NT2/D1 (cell line): ENCODE results near the gene SLC6A17.

Source experiments
- DNase-seq: peaks from one replicate; pipeline ENCODE4 v3.0.0-alpha.2; 2011; ENCODE audit warnings: low read depth, low spot score
- H3K27me3 ChIP-seq: 2 replicates; pipeline ENCODE4 v1.6.0; 2011; ENCODE audit warnings: mild to moderate bottlenecking; ENCODE audit not compliant: insufficient read length, insufficient read depth
- H3K36me3 ChIP-seq: 2 replicates; pipeline ENCODE4 v1.6.1; 2011; ENCODE audit warnings: mild to moderate bottlenecking, low read length, mixed read lengths; ENCODE audit not compliant: insufficient read depth, insufficient read length
- H3K4me1 ChIP-seq: 2 replicates; pipeline ENCODE4 v1.5.1; 2011; ENCODE audit not compliant: insufficient read depth, insufficient read length
- H3K4me3 ChIP-seq: 2 replicates; pipeline ENCODE4 v1.5.1; 2011; ENCODE audit warnings: low read depth; ENCODE audit not compliant: insufficient read length
- H3K9ac ChIP-seq: 2 replicates; pipeline ENCODE4 v1.6.0; 2011; ENCODE audit warnings: low read depth; ENCODE audit not compliant: insufficient read length
- H3K9me3 ChIP-seq: 2 replicates; pipeline ENCODE4 v1.5.1; 2011; ENCODE audit warnings: mild to moderate bottlenecking, low read length; ENCODE audit not compliant: insufficient read depth
- SUZ12 ChIP-seq: IDR thresholded peaks from 2 replicates; pipeline ENCODE4 v1.6.1; 2011; ENCODE audit not compliant: insufficient read length, insufficient read depth; ENCODE audit errors: extremely low read depth
- YY1 ChIP-seq: IDR thresholded peaks from 2 replicates; pipeline ENCODE4 v1.6.1; 2011; ENCODE audit not compliant: insufficient read length, insufficient read depth
- ZNF274 ChIP-seq: IDR thresholded peaks from 2 replicates; pipeline ENCODE4 v1.6.1; 2011; ENCODE audit warnings: mild to moderate bottlenecking, low read depth, low read length

SLC6A17 gene

DNA sequence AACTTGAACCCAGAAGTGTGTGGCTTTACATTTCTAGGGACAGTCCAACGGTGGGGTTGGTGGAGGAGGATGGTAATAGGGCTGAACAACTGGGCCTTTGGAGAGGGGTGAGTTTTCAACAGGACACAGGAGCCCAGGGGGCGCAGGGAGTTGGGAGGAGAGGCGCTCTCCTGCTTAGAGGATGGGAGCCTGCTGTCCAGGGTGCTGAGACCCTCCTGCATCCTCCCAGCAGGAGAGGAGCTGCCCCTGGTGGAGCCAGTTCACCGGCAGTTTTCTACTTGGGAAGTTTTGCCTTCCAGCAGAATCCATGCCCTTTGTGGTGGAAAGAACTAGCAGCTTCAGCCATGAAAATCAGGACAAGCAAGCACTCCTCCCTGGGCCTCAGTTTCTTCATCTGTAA lies 68.4 kb downstream of the SLC6A17 start:
- Histone ChIP-seq H3K9ac (no peak overlapping the region), H3K36me3 (peaks cover 46% of the 10 kb centered on the region), H3K4me3 (no peak overlapping the region), H3K4me1 (peaks cover 17% of the 10 kb centered on the region), H3K9me3 (no peaks in the 10 kb centered on the region), H3K27me3 (no peaks in the 10 kb centered on the region)
- DNase-seq: no peak
- TF ChIP-seq YY1 (no peak), ZNF274 (no peak), SUZ12 (no peak)

DNA sequence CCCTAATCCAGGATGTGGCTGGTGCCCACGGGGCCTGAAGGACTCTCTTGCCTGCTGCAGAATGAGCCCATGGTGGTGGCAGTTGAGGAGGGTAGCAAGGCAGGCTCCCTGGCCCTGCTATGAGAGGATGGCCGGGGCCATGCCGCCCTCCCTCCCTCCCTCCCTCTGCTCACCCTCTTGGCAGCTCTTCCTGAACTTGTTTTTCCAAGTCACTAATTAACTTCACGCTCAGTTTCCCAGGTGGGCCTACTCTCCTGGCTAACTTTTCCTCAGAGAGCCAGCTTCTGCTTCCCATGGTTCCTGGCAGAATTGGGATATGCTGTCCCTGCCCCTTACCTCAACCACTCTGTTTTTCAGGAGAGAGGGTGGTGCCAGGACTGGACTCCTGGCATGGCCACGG lies 70.0 kb downstream of the SLC6A17 start:
- Histone ChIP-seq H3K9me3 (no peaks in the 10 kb centered on the region), H3K27me3 (no peaks in the 10 kb centered on the region), H3K4me1 (peaks cover 16% of the 10 kb centered on the region), H3K9ac (no peak overlapping the region), H3K36me3 (peaks cover 57% of the 10 kb centered on the region), H3K4me3 (no peak overlapping the region)
- TF ChIP-seq YY1 (no peak), SUZ12 (no peak), ZNF274 (no peak)
- no peak for DNase-seq

DNA sequence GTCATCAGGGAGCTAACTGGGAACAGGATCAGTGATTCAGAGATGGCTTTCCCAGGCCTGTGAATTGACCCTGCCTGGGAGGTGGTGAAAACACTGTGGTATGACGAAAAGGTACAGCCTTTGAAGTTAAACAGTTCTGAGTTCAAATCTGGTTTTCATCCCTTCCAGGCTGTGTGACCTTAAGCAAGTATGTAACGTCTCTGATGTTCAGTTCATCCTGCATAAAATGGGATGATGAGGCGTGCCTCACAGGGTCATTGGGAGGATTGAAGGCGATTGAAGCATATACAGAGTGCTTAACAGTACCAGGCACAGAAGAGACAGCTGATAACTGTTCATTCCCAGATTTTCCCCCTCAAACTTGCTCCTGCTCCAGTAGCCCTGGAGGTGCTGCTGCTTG lies 70.8 kb downstream of the SLC6A17 start:
- Histone ChIP-seq H3K27me3 (no peaks in the 10 kb centered on the region), H3K36me3 (peaks cover 60% of the 10 kb centered on the region), H3K4me1 (peaks cover 16% of the 10 kb centered on the region), H3K4me3 (no peak overlapping the region), H3K9me3 (no peaks in the 10 kb centered on the region), H3K9ac (no peak overlapping the region)
- DNase-seq: no peak
- TF ChIP-seq ZNF274: no peak
- no peak for TF ChIP-seq YY1
- no peak for TF ChIP-seq SUZ12

DNA sequence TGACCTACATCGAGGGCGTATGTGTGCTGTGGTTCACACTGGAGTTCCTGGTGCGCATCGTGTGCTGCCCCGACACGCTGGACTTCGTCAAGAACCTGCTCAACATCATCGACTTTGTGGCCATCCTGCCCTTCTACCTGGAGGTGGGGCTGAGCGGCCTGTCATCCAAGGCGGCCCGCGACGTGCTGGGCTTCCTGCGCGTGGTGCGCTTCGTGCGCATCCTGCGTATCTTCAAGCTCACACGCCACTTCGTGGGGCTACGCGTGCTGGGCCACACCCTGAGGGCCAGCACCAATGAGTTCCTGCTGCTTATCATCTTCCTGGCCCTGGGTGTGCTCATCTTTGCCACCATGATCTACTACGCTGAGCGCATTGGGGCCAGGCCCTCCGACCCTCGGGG lies 72.8 kb downstream of the SLC6A17 start:
- Histone ChIP-seq H3K4me1 (peaks cover 14% of the 10 kb centered on the region), H3K36me3 (peaks cover 71% of the 10 kb centered on the region), H3K9ac (no peak overlapping the region), H3K27me3 (no peaks in the 10 kb centered on the region), H3K9me3 (no peaks in the 10 kb centered on the region), H3K4me3 (no peak overlapping the region)
- DNase-seq: no peak
- TF ChIP-seq ZNF274 (no peak), YY1 (no peak), SUZ12 (no peak)

DNA sequence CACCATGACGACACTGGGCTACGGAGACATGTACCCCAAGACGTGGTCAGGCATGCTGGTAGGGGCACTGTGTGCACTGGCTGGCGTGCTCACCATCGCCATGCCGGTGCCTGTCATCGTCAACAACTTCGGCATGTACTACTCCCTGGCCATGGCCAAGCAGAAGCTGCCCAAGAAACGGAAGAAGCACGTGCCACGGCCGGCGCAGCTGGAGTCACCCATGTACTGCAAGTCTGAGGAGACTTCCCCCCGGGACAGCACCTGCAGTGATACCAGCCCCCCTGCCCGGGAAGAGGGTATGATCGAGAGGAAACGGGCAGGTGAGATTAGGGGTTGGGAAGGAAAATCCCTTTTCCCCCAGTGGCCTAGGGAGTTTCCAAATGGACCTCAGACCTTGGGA lies 73.3 kb downstream of the SLC6A17 start:
- DNase-seq: no peak
- no peaks in the 10 kb centered on the region for H3K9me3 ChIP-seq
- H3K36me3 ChIP-seq: peaks cover 72% of the 10 kb centered on the region
- H3K27me3 ChIP-seq: no peaks in the 10 kb centered on the region
- H3K4me1 ChIP-seq: peaks cover 18% of the 10 kb centered on the region
- no peak overlapping the region for H3K9ac ChIP-seq
- TF ChIP-seq YY1 (no peak), SUZ12 (no peak), ZNF274 (no peak)
- no peak overlapping the region for H3K4me3 ChIP-seq

DNA sequence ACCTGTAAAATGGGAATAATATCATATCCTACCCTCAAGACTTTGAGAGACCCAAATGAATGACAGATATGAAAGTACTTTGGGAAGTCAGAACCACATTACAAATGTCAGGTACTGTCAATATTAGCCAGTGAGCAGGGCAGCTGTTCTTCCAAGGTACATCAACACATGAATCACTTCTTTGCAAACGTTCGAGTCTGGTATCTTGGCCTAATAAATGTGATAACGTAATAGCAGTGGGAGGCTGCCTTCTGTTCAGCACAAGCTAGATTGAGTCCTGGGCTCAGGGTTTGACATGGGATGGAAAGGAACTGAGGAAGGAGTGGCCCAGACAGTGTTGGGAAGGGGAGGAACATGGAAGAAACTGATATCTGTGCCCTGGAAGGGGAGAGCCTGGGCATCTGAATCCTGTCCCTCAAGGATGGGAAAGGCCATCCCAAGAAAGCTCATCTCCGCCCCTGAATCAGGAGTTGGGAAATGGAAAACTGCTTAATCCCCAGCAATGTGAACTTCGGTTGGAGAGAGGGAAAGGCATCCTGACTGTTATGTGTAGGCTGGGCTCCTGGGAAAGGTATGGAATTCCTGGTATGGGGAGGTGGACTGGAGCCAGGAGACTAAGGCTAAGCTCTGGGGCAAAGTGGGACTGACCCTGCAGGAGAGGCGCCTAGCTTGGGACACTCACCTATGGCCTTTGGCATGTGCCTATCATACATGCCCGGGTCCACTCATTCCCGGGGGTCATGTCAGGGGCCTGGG lies 74.1 kb downstream of the SLC6A17 start:
- H3K9ac ChIP-seq: no peak overlapping the region
- no peaks in the 10 kb centered on the region for H3K27me3 ChIP-seq
- H3K9me3 ChIP-seq: no peaks in the 10 kb centered on the region
- peaks cover 72% of the 10 kb centered on the region for H3K36me3 ChIP-seq
- TF ChIP-seq ZNF274 (no peak), YY1 (no peak), SUZ12 (no peak)
- H3K4me1 ChIP-seq: peaks cover 18% of the 10 kb centered on the region
- DNase-seq: no peak
- no peak overlapping the region for H3K4me3 ChIP-seq

DNA sequence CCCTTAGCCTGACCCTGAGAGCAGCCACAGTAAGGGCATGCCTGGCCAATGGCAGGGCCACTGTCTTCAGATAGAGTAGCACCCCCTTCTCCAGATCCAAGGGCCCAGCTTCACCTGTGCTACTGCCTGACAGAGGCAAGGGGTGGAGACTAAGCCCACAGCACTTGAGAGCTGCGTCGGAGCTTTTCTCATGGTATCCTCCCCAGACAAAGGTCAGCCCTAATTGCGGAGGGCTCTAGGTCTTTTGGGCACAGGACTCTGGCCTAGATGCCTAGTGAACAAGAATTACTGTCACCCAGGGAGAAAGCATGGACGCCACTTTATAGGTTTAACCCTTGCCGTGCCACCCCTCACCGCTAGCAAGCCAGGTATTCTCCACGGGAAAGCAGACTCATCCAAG lies 74.9 kb downstream of the SLC6A17 start:
- DNase-seq: no peak
- TF ChIP-seq ZNF274: no peak
- TF ChIP-seq YY1: no peak
- no peak for TF ChIP-seq SUZ12
- Histone ChIP-seq H3K27me3 (no peaks in the 10 kb centered on the region), H3K36me3 (peaks cover 67% of the 10 kb centered on the region), H3K9ac (no peak overlapping the region), H3K4me1 (peaks cover 18% of the 10 kb centered on the region), H3K4me3 (no peak overlapping the region), H3K9me3 (no peaks in the 10 kb centered on the region)

DNA sequence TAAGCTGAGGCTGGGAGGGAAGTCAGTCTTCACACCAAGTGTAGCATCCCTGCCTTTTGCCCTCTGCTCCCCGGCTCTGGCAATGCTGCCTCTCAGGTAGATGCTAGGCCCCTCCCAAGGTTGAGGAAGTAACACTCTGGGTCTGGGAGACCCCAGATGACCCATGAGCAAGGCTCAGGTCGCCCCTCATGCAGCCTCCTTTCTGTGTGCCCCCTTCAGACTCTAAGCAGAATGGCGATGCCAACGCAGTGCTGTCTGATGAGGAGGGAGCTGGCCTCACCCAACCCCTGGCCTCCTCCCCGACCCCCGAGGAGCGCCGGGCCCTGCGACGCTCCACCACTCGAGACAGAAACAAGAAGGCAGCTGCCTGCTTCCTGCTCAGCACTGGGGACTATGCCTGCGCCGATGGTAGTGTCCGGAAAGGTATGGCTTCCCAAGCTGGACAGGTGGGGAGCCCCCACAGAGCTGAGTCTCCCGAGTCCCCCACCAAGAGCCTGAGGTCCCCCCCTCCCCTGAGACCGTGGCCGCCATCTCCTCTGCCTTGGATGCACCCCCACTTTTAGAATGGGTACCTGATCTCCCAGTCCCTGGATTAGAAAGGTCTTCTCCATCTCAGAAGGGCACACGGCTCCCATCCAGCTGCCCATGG lies 75.6 kb downstream of the SLC6A17 start:
- H3K4me1 ChIP-seq: peaks cover 20% of the 10 kb centered on the region
- peaks cover 67% of the 10 kb centered on the region for H3K36me3 ChIP-seq
- no peak for DNase-seq
- H3K27me3 ChIP-seq: no peaks in the 10 kb centered on the region
- TF ChIP-seq YY1: no peak
- no peak for TF ChIP-seq SUZ12
- TF ChIP-seq ZNF274: no peak
- H3K9me3 ChIP-seq: no peaks in the 10 kb centered on the region
- no peak overlapping the region for H3K9ac ChIP-seq
- H3K4me3 ChIP-seq: no peak overlapping the region
